ENCODE results near the gene RB1.

DNA sequence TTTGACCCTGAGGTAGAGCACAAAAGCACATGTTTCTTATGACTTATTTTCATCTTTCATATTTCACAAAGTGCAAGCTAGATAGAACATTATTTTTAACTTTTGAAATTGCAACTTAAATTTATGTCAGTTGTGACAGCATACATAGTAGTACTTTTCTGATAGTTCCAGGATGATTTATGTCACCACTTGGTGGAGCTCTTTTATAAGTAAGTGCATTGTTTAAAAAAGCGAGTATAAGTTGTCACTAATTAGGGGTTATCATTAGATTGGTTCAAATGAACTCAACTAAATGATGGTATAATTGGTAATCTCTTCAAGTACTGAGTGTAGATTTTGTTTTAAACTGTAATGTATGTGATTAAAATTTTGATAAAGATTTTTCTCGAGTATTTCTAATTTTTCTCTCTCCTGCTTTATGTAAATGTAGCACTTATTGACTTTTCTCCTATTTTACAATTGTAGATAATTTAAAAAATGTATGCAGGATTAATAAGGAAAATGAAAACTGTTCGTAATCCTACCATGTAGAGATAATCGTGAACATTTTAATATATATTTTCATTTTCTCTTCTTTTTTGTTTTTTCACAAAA lies 31.1 kb downstream of the RB1 start:
- TF ChIP-seq POLR2A (IDR thresholded peaks at IDR 0.05; ENCODE audit: extremely low read depth, insufficient read length) (no peak), MYC (IDR thresholded peaks at IDR 0.05; ENCODE audit: low read depth, low read length) (no peak)
- TF ChIP-seq, protein P1, sequence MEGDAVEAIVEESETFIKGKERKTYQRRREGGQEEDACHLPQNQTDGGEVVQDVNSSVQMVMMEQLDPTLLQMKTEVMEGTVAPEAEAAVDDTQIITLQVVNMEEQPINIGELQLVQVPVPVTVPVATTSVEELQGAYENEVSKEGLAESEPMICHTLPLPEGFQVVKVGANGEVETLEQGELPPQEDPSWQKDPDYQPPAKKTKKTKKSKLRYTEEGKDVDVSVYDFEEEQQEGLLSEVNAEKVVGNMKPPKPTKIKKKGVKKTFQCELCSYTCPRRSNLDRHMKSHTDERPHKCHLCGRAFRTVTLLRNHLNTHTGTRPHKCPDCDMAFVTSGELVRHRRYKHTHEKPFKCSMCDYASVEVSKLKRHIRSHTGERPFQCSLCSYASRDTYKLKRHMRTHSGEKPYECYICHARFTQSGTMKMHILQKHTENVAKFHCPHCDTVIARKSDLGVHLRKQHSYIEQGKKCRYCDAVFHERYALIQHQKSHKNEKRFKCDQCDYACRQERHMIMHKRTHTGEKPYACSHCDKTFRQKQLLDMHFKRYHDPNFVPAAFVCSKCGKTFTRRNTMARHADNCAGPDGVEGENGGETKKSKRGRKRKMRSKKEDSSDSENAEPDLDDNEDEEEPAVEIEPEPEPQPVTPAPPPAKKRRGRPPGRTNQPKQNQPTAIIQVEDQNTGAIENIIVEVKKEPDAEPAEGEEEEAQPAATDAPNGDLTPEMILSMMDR (IDR thresholded peaks at IDR 0.05; ENCODE audit: low read depth, low read length): peak; percentile 32
- TF ChIP-seq, protein P2, sequence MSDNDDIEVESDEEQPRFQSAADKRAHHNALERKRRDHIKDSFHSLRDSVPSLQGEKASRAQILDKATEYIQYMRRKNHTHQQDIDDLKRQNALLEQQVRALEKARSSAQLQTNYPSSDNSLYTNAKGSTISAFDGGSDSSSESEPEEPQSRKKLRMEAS (IDR thresholded peaks at IDR 0.05; ENCODE audit: low read depth, low read length): peak; percentile 35
